D341Med (cell line): Measurements from ENCODE around the gene ERBB3.
A peak's percentile ranks its signal among the peaks of the same experiment; 100 is the strongest.

Experiments used
- DNase-seq: peaks from one replicate; pipeline ENCODE4 v3.0.0; 2012; ENCODE audit warnings: low spot score

ERBB3 gene

GRCh38 chr12:56078931-56079722 lies 838 bp upstream of the ERBB3 start:
- DNase-seq = peak; percentile 90

DNA sequence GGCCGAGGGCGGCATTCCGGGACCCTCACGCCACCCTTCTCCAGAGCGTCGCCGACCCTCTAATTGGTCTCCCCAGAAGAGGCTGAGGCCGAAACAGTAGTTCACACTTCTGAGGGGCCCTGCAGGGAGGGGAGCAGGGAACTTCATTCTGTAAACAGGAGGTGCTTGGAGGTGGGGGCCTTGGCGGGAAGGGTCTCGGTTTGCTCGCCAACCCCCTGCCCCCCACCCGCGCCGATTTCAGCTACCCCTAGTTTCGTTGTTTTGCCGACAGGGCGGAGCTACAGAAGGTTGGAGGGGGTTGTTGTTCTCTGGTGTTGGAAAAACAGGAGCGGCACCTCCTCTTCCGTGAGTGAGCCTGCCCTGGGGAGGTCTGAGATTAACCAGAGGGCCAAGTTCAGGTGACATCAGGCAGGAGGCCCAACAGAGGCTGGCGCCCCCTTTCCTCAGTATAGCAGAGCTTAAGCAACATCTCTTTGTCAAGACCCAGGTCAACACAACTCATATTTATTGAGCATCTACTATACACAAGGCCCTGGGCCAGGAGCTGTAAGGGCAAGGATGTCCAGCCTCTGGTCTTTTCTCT lies 682 bp downstream of the ERBB3 start:
- DNase-seq = no peak

GRCh38 chr12:56081393-56082347 lies 1.7 kb downstream of the ERBB3 start:
- DNase-seq = no peak

GRCh38 chr12:56082382-56082781 lies 2.4 kb downstream of the ERBB3 start:
- no peak for DNase-seq

- no peak for DNase-seq
These were observed 3.0 kb downstream of the ERBB3 start for GRCh38 chr12:56082967-56083366.

DNA sequence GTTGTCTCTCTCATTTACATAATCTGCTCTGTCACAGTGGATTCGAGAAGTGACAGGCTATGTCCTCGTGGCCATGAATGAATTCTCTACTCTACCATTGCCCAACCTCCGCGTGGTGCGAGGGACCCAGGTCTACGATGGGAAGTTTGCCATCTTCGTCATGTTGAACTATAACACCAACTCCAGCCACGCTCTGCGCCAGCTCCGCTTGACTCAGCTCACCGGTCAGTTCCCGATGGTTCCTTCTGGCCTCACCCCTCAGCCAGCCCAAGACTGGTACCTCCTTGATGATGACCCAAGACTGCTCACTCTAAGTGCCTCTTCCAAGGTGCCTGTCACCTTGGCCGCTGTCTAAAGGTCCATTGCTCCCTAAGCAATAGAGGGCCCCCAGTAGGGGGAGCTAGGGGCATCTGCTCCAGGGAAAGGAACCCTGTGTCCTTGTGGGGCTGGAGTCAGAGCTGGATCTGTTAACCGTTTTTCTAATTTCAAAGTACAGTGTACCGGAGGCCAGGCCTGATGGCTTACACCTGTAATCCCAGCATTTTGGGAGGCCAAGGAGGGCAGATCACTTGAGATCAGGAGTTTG lies 5.1 kb downstream of the ERBB3 start:
- DNase-seq = peak; percentile 69

GRCh38 chr12:56086096-56086495 lies 6.1 kb downstream of the ERBB3 start:
- DNase-seq = no peak

GRCh38 chr12:56086608-56087007 lies 6.6 kb downstream of the ERBB3 start:
- DNase-seq = no peak

DNA sequence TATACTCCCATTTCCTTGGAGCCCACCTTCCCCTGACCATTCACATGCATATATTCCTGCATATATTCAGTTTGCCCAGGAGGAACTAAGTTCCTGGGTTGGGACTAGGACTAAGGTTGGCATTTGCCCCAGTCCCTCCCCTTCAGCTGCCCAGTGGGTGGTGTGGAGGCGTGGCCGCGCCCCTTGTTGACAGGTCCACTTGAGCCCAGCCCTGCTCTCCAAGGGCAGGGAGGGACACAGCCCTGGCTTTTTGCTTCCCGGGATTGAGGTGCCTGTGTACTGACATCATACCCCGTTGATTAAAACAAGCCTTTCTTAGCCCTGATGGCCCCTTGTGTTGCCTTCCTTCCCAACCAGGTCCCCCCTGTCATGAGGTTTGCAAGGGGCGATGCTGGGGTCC lies 7.3 kb downstream of the ERBB3 start:
- no peak for DNase-seq

DNA sequence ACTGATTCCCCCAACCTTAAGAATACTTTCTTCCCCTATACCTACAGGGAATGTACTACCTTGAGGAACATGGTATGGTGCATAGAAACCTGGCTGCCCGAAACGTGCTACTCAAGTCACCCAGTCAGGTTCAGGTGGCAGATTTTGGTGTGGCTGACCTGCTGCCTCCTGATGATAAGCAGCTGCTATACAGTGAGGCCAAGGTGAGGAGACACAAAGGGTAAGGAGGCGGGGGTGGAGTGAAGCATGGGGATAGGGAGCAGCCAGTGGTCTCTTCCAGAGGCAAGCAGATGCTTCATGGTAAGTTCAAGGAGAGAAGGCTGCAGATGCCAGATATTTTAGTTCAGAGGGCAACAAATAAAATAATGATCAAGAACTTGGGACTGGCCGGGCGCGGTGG lies 17.8 kb downstream of the ERBB3 start:
- DNase-seq = no peak

- no peak for DNase-seq
These were observed 18.6 kb downstream of the ERBB3 start for GRCh38 chr12:56098592-56098991.

DNA sequence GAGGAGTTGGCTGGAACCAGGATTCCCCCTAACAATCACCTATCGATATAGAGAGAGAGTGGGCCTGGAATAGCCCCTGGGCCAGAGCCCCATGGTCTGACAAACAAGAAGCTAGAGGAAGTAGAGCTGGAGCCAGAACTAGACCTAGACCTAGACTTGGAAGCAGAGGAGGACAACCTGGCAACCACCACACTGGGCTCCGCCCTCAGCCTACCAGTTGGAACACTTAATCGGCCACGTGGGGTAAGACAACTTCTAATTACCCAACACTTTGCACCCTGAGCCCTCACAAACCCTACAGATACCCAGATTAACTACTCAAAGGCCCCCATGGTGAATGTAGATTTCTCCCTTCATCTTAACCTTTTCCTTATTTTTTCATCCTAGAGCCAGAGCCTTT lies 19.8 kb downstream of the ERBB3 start:
- no peak for DNase-seq

DNA sequence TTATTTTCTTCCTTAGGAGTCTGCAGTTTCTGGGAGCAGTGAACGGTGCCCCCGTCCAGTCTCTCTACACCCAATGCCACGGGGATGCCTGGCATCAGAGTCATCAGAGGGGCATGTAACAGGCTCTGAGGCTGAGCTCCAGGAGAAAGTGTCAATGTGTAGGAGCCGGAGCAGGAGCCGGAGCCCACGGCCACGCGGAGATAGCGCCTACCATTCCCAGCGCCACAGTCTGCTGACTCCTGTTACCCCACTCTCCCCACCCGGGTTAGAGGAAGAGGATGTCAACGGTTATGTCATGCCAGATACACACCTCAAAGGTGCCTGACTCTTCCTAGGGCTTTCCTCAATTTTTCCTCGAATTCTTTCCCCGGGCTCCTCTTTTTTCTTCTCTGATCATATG lies 21.1 kb downstream of the ERBB3 start:
- no peak for DNase-seq

- DNase-seq = no peak
These were observed 22.7 kb downstream of the ERBB3 start for GRCh38 chr12:56102683-56103065.

GRCh38 chr12:56103066-56103711 lies 23.2 kb downstream of the ERBB3 start:
- DNase-seq = no peak

- no peak for DNase-seq
These were observed 23.8 kb downstream of the ERBB3 start for GRCh38 chr12:56103823-56104108.

GRCh38 chr12:56104109-56104814 lies 24.3 kb downstream of the ERBB3 start, which contains the start of gene PA2G4:
TSS of gene PA2G4 (plus strand) at chr12:56104559. CDS start at chr12:56104738, 179 bp downstream.
- peak; percentile 96 for DNase-seq

DNA sequence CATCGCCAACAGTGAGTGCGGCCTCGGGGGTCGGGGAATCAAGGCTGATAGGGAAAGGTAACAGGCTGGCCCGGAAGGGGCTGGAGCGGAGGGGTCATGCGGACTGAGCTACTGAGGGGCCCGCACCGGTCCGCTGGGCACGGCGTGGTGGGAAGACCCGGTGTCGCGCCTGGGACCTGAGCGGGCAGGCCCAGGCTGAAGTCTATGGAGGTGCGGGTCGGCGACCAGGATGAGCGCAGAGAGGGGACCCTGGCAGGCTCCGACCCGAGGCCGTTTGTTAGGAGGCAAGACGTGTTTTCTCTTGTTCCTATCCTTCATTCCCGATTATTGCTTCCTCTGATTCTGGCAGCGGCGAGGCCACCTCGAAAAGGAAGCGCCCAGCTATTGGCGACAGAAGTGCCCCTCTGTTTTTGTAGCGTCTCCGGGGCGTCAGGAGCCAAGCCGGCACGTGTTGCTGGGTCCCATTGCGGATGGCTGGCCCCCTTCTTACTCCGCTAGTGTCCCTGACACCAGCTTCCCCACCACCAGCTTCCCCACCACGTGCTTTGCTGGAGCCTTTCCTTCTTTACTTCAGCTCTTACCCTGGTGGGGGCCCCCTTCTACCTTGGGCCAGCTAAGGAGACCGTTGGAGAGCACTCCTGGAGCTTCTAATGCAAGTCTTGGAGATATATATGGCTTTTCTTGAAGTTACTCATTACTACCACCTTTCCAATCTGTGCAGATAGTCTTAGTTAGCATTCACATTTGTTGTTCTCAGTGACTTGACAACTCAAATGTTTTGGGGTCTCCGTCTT lies 25.0 kb downstream of the ERBB3 start:
- DNase-seq = peak; percentile 60

DNA sequence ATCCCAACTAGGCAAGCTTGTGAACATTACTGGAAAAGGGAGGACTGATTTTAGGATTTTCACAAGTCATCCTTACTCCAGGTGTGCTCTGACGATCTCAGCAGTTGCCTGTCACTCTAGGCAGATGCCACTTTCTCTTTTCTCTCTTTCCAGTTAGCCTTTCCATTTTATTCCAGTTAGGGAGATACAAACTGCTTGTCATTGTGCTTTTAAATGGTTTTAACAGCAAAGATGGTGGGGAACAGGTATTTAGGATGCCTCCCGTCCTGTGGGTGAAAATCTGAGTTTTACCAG lies 25.6 kb downstream of the ERBB3 start:
- DNase-seq = no peak

DNA sequence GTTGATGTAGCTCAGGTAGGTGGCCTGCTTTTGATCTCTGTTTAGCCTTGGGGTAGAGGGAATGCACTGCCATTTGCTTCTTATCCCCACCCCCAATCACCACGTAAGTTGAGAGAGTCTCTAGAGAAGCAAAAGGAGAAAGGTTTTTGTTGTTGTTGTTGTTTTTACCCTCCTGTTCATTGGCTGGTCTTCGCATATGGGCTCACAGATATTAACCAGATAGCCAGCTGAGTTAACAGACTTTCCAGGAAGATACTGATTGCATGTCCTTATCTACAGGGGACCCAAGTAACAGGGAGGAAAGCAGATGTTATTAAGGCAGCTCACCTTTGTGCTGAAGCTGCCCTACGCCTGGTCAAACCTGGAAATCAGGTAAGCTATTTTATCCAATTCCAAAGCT lies 27.3 kb downstream of the ERBB3 start:
- DNase-seq = no peak

- DNase-seq = no peak
These were observed 30.6 kb downstream of the ERBB3 start for GRCh38 chr12:56110571-56110970.
